ENCODE measurements around the gene FLRT2.

GRCh38 chr14:85537526-85537925, 7.6 kb downstream of the FLRT2 start:
- TF ChIP-seq CTCF (IDR thresholded peaks at IDR 0.05) (no peak), POLR2A (IDR thresholded peaks at IDR 0.05) (no peak)

All from esophagus squamous epithelium (tissue), 4 donors.